Hematopoietic multipotent progenitor cell (in vitro differentiated cells): ENCODE data around the gene BCKDHB. TPM values are rescaled to one million over a fixed set of nuclear protein-coding genes. Genes with fewer than 3 reads are reported as not detected.

ENCODE experiments used
- DNase-seq, 3 donors: peaks; one replicate each; pipeline ENCODE4 v3.0.0-alpha.2; 2011 to 2015; ENCODE audit warnings: low read depth in 2 of 3, low spot score in 2 of 3
- total RNA-seq: library from RNA; depleted of rRNA; stranded (reverse); fragments of >200 nt; gene quantifications from one replicate; pipeline ENCODE4 v1.2.3, GENCODE V29; 2012

BCKDHB gene
- total RNA-seq, 1 donor: 10.2 TPM

- DNase-seq: no peak
These were observed 212.7 kb downstream of the BCKDHB start for GRCh38 chr6:80319196-80319595.

GRCh38 chr6:80321011-80321410, 214.5 kb downstream of the BCKDHB start:
- no peak for DNase-seq

- no peak for DNase-seq
These were observed 219.3 kb downstream of the BCKDHB start for GRCh38 chr6:80325742-80326141.

- DNase-seq: no peak
These were observed 222.2 kb downstream of the BCKDHB start for GRCh38 chr6:80328652-80329051.

- no peak for DNase-seq
These were observed 223.0 kb downstream of the BCKDHB start for GRCh38 chr6:80329496-80329895.

- no peak for DNase-seq
These were observed 224.5 kb downstream of the BCKDHB start for GRCh38 chr6:80330961-80331360.

- no peak for DNase-seq
These were observed 225.1 kb downstream of the BCKDHB start for GRCh38 chr6:80331522-80331921.

- no peak for DNase-seq
These were observed 225.5 kb downstream of the BCKDHB start for GRCh38 chr6:80331974-80332373.

- DNase-seq: no peak
These were observed 226.9 kb downstream of the BCKDHB start for GRCh38 chr6:80333342-80333741.

GRCh38 chr6:80335121-80335531, 228.7 kb downstream of the BCKDHB start:
- no peak for DNase-seq

- no peak for DNase-seq
These were observed 230.4 kb downstream of the BCKDHB start for GRCh38 chr6:80336911-80337310.

- peak; percentile 10 to 87 (median 62) for DNase-seq
These were observed 231.8 kb downstream of the BCKDHB start for GRCh38 chr6:80338201-80338836.

- DNase-seq: no peak
These were observed 232.9 kb downstream of the BCKDHB start for GRCh38 chr6:80339421-80339820.

- no peak for DNase-seq
These were observed 233.8 kb downstream of the BCKDHB start for GRCh38 chr6:80340280-80340679.

- no peak for DNase-seq
These were observed 234.2 kb downstream of the BCKDHB start for GRCh38 chr6:80340686-80341085.

- no peak for DNase-seq
These were observed 234.9 kb downstream of the BCKDHB start for GRCh38 chr6:80341330-80341729.

GRCh38 chr6:80343511-80343910, 237.0 kb downstream of the BCKDHB start:
- DNase-seq: no peak

GRCh38 chr6:80347101-80347500, 240.6 kb downstream of the BCKDHB start:
- no peak for DNase-seq

- DNase-seq: no peak
These were observed 241.8 kb downstream of the BCKDHB start for GRCh38 chr6:80348263-80348662.

GRCh38 chr6:80356000-80356399, 249.5 kb downstream of the BCKDHB start:
- no peak for DNase-seq

- no peak for DNase-seq
These were observed 250.1 kb downstream of the BCKDHB start for GRCh38 chr6:80356545-80356944.

- DNase-seq: no peak
These were observed 250.6 kb downstream of the BCKDHB start for GRCh38 chr6:80357081-80357480.

GRCh38 chr6:80357674-80358073, 251.2 kb downstream of the BCKDHB start:
- no peak for DNase-seq
